HK-2 (cell line): ENCODE results near the gene CYREN.

ENCODE experiments used
- DNase-seq: peaks from one replicate; pipeline ENCODE4 v3.0.0-alpha.2; 2018; ENCODE audit not compliant: unreplicated experiment

The CYREN gene

DNA sequence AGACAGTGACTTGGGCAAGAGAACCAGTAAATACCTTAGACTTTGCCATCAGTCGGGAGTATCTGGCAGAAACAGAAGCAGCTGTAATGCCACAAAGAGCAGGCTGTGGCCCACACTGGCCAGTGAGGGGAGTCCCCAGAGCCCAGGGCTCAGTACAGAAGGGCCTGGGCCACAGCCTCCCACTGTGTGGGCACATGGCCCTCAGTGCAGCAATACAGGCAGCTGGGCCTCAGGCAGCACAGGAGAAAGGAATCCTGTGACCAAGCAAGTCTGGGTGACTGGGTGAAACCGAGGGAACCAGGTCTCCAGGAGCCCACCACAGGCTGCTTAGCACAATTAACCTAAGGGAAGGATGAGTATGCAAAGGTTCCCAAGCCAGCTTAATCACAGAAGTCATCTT, 26.8 kb upstream of the CYREN start:
- no peak for DNase-seq

DNA sequence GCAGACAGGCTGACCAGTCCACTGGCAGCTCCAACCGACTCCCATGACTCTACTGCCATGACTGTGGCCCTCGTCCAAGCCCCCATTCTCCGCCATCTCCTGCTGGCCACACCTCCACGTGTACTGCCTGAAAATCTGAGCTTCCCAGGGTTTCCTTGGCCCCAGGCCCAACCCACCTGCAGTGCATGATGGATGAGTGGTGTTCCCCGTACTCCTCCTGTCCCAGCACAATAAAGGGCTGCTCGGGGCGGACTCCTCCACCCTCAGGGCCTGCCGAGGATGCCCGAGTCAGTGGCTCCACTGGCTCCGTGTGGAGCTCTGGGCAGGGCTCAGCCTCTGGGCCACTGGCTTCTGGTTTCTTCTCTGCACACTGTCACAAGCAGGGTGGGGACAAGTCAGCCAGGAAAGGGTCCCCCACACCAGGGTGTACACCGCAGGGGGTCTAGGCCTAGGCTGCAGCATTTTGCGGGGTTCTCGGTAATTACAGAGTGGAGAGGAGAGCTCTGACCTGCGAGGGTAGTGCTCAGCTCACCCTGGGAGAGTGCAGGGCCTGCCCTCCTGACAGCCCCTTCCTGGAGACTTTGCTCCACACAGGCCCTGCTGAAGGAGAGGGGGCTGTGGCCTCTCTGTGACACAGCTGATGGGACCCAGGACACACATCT, 25.6 kb upstream of the CYREN start:
- DNase-seq: no peak

- DNase-seq: no peak
Measured at GRCh38 chr7:135195156-135195555, 24.6 kb upstream of the CYREN start.

DNA sequence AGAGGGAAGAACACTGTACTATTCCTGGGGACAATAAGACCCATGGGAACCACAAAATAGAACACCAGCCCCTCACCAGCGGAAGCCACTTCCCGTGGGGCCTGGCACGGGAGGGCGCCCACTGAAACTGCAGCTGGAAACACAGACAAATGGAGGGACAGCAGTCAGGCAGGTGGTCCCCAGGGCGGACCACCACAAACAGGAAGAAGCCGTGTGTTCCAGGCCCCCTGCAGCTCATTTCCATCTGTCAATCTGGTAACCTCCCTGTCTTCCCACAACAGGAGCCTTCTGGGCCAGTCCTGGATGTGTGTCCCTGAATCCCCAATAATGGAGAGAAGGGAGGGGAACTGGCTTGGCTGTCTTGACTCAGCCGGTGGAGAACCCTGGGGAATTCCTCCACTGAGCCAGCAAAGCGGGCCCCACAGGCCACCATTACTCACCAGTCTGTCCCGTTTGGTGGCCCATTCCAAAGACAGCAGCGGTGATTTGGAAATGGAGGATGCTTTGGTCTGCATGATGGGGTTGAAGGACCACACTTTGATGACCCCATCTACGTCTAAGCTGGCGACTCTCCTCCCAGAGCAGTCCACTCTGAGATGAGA, 24.1 kb upstream of the CYREN start:
- DNase-seq: no peak

- no peak for DNase-seq
Measured at GRCh38 chr7:135193615-135194081, 23.1 kb upstream of the CYREN start.

GRCh38 chr7:135192914-135193536, 22.5 kb upstream of the CYREN start:
- no peak for DNase-seq

- no peak for DNase-seq
Measured at GRCh38 chr7:135190703-135191102, 20.2 kb upstream of the CYREN start.

DNA sequence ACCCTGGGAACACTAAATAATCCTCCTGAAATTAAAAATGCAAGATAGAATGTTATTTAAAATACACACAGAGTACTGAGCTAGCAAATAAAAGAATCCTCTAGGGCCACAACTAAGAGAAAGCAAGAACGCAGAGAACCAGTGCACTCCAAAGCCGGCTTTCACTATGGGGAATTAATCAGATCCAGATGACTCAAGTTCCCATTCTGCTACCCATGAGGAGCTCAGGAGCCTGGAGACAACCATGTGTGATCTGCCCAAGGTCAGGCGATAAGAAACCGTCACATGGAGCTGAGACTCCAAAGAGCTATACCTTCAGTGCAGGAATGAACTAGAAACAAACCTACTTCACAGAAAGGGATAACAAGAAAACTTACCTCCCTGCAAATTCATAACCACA, 19.5 kb upstream of the CYREN start:
- no peak for DNase-seq

DNA sequence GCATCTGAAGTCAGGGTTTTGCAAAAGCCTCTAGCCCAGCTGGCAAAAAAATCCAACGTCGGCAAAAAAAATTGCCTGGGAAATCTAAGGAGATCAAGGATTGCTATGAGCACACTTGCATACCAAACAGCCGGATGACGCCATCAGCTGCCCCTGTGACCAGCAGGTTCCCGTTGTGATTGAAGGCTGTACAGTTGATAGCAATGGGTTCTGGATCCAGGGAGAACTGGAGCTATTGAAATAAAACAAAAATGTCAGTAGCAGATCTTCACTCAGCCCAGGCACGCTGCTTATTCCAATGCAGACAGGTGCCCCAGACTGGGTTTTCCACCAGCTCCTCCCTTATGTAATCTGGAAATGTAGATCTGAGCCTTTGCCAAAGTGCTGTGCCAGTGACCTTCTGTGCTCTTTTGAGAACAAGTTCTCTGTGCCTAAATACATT, 18.7 kb upstream of the CYREN start:
- no peak for DNase-seq

DNA sequence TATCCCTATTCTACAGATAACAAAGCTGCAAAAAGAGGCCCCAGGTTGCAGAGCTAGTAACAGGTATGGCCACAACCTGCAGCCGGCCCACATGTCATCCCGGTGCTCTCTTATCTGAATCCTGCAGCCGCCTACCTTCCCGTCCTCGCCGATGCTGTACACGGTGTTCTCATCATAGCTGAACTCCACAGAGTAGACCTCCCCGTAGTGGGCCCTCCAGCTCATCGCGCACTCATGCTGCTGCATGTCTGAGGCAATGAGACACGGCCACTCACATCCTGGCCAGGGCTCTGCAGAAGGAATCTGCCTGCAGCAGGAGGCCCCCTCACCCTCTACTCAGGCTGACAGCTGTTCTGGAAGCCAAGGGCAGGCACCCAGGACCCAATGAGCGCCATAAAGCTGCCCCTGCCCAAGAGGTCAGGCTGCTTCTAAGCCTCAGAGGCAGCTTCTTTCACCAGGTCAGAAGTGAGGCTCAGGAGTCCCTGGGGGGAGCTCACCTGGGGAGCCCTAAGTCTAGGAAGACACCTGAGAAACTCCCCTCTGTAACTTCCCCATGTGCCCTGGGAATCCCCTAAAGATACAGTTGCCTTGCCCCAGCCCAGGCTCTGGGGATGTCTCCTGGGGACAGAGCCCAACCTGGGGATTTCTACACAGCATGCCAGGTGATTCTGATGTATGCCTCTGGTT, 17.9 kb upstream of the CYREN start:
- DNase-seq: no peak

DNA sequence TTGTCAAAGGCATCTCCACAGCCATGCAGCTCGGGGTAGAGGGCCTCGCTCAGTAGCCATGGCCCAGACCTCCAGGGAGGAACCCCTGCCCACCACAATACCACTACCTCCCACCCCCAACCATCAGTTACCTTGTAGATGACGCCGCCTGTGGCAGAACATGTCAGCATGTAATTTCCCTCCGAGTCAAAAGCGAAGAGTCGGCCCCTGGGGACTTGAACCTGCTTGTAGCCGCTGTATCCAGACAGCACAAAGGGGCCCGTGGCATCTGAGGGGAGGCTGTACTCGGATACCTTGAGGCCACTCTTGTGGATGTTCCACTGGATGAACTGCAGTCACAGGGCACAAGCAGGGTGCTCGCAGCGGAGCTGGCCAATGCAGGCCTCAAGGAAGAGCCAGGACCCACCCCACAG, 16.3 kb upstream of the CYREN start:
- no peak for DNase-seq

GRCh38 chr7:135186261-135186540, 15.7 kb upstream of the CYREN start:
- DNase-seq: no peak

GRCh38 chr7:135185471-135186260, 15.2 kb upstream of the CYREN start:
- no peak for DNase-seq

GRCh38 chr7:135184254-135184841, 13.8 kb upstream of the CYREN start:
- DNase-seq: no peak

- DNase-seq: no peak
Measured at GRCh38 chr7:135183478-135183877, 13.0 kb upstream of the CYREN start.

DNA sequence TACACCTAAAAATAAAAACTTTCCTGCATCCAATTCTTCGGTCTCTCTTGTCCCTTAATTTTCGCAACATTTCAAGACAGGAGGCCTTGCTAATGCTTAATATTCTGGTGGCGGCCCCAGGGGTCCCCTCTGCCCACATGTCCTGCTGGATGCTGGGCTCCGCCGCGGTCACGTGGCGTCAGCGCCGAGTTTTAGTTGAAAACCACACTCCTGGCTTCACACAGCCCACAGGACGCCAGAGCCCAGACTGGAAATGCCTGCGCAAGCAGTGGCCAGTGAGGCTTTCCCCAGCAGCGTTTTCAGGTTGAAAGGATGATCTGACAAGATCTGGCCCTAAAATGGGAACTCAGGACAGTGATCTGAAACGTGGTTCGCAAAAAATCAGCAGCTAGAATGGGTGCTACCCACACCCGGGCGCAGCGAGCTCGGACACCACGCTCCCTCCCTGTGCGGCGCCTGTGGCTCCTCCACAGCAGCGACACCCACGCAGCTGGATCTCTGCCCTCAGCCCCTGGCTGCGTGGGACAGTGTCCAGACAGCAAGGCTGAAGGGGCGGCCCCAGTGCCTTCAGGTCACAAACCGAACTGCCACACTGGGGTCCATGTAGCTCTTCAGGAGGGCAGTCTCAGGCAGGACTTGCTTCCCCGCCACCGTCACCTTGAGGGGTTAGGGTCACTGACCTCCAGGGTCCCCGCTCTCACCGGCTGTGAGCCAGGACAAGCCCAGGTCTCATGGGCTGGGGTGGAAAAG, 11.6 kb upstream of the CYREN start:
- DNase-seq: no peak

DNA sequence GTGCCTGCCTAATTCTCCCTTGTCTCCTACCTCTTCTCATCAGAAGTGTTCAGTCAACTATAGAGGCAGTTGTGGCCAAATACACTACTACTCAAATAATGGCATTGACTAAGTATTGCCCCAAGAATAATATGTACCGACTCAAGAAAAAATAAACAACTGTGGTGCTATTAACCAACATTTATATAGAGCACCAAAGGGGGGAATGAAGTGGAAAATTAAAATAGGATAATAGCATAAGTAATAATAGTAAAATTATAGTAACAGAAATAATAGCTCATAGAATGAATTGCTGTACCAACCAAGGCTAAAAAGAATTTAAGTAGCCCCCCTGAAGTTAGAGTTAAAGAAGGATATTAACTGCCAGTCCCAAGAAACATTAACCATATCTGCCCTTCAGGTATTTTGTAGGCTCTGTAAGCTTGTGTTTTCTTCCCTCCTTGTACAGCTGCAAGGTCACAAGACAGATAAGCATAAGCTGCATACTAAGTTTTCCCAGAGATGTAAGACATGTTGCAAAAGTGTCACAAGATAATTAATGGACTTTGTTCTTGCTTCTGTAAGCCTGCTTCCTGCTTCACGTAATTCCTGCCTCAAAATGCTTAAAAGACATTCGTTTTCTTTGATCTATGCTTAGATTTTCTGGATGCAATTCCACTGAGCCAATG, 10.9 kb upstream of the CYREN start:
- no peak for DNase-seq

GRCh38 chr7:135180122-135180521, 9.6 kb upstream of the CYREN start:
- DNase-seq: no peak

- DNase-seq: no peak
Measured at GRCh38 chr7:135179321-135179925, 8.9 kb upstream of the CYREN start.

DNA sequence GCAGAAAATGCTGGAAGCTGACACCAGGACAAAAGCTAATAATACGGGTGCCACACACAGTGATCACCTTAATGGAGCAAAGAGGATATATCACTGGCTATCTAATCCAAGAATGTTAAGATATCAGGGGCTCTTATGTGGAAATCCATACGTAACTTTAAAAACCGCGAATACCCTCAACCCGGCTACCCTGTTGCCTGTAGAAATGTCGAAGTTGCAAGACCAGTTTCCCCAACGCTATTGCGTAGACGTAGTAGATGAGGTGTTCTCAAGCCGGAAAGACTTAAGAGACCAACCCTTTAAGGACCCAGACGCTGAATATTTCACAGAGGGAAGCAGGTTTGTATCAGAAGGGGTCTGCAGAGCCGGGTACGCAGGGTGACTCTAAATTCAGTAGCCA, 7.9 kb upstream of the CYREN start:
- no peak for DNase-seq
